ENCODE measurements around the gene CDR2. TPM values are rescaled to one million over a fixed set of nuclear protein-coding genes. Genes with fewer than 3 reads are reported as not detected.

Gene CDR2
- total RNA-seq, 1 donor from 2014 or later: 6.8 TPM

- H3K27me3 ChIP-seq (ENCODE audit: low read depth): no peaks in the 10 kb centered on the region
- no peak overlapping the region for H3K27ac ChIP-seq (replicated peaks)
- intact Hi-C loops (cut with micrococcal nuclease): no loop called here
- TF ChIP-seq CTCF (IDR thresholded peaks at IDR 0.05; ENCODE audit: borderline replicate concordance): no peak
- no peak overlapping the region for H3K4me3 ChIP-seq
- H3K4me1 ChIP-seq: peaks cover 15% of the 10 kb centered on the region
- H3K9me3 ChIP-seq (replicated peaks): no peaks in the 10 kb centered on the region
- peaks cover 93% of the 10 kb centered on the region for H3K36me3 ChIP-seq
- no peak for DNase-seq
Measured at GRCh38 chr16:22327446-22327775, 47.0 kb downstream of the CDR2 start.

DNA sequence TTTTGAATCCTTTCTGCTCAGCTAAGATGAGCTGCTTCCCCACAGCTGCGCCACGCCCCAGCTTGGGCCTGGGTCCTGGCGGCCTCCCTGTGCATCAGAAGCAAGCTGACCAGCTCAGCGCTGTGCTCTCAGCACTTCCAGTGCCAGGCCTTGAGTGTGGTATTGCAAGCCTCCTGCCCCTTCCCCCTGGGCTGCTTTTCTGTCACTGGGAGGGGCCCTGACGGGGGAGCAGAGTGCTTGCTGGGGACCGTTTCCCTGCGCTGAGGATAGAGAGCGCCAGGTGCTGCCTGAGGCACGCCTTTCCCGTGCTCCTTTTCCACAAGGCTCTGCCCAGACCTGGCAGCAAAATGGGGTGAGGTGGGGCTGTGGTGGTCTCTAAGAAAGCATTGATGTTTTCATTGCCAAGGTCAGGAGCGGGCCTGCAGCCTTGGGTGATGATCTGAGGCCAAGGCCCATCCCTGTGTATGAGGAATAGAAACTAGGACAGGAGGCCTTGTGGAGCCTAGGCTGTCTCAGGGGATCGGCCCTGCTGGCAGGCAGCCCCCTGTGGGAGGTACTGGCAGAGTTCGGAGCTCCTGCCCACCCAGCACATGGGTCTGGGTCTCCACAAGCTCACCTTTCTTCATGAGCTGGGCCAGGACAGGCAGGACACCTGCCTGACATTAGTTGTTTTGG, 47.5 kb downstream of the CDR2 start:
- no peaks in the 10 kb centered on the region for H3K9me3 ChIP-seq (replicated peaks)
- intact Hi-C loops (cut with micrococcal nuclease): no loop called here
- no peak overlapping the region for H3K27ac ChIP-seq (replicated peaks)
- no peak overlapping the region for H3K4me3 ChIP-seq
- H3K36me3 ChIP-seq: peaks cover 91% of the 10 kb centered on the region
- DNase-seq: no peak
- H3K4me1 ChIP-seq: peaks cover 15% of the 10 kb centered on the region
- TF ChIP-seq CTCF (IDR thresholded peaks at IDR 0.05; ENCODE audit: borderline replicate concordance): no peak
- no peaks in the 10 kb centered on the region for H3K27me3 ChIP-seq (ENCODE audit: low read depth)

- DNase-seq: no peak
- H3K27ac ChIP-seq (replicated peaks): no peak overlapping the region
- H3K4me1 ChIP-seq: peaks cover 18% of the 10 kb centered on the region
- peaks cover 85% of the 10 kb centered on the region for H3K36me3 ChIP-seq
- no peak overlapping the region for H3K4me3 ChIP-seq
- no peaks in the 10 kb centered on the region for H3K27me3 ChIP-seq (ENCODE audit: low read depth)
- no peaks in the 10 kb centered on the region for H3K9me3 ChIP-seq (replicated peaks)
- intact Hi-C loops (cut with micrococcal nuclease): no loop called here
- no peak for TF ChIP-seq CTCF (IDR thresholded peaks at IDR 0.05; ENCODE audit: borderline replicate concordance)
Measured at GRCh38 chr16:22326369-22326652, 48.1 kb downstream of the CDR2 start.

DNA sequence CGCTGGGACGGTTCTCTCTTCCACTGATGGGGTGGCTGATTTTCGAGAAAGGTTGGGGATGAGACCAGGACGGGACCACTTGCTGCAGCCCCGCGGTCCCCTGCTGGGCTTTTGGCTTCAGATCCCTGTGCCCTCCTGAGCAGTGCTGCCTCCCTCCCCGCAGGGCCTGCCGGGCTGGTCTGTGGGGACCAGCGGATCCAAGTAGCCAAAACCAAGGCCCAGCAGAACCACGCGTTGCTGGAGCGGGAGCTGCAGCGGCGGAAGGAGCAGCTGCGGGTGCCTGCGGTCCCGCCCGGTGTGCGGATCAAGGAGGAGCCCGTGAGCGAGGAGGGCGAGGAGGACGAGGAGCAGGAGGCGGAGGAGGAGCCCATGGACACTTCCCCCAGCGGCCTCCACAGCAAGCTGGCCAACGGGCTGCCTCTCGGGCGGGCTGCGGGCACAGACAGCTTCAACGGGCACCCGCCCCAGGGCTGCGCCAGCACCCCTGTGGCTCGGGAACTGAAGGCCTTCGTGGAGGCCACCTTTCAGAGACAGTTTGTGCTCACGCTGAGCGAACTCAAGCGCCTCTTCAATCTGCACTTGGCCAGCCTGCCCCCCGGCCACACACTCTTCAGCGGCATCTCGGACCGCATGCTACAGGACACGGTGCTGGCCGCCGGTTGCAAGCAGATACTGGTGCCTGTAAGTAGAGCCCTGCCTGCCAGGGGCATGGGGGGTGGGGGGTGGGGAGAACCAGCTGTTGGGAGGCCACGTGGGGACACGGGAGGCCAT, 48.6 kb downstream of the CDR2 start:
- no peak overlapping the region for H3K27ac ChIP-seq (replicated peaks)
- DNase-seq: no peak
- intact Hi-C loops (cut with micrococcal nuclease): no loop called here
- H3K27me3 ChIP-seq (ENCODE audit: low read depth): no peaks in the 10 kb centered on the region
- no peaks in the 10 kb centered on the region for H3K9me3 ChIP-seq (replicated peaks)
- peaks cover 19% of the 10 kb centered on the region for H3K4me1 ChIP-seq
- peaks cover 84% of the 10 kb centered on the region for H3K36me3 ChIP-seq
- no peak for TF ChIP-seq CTCF (IDR thresholded peaks at IDR 0.05; ENCODE audit: borderline replicate concordance)
- no peak overlapping the region for H3K4me3 ChIP-seq

GRCh38 chr16:22324787-22325597, 49.4 kb downstream of the CDR2 start:
- no peak overlapping the region for H3K27ac ChIP-seq (replicated peaks)

More at GRCh38 chr16:22324787-22325597, 49.4 kb downstream of the CDR2 start:
- Histone ChIP-seq H3K36me3 (peaks cover 85% of the 10 kb centered on the region), H3K4me1 (peaks cover 13% of the 10 kb centered on the region), H3K27me3 (ENCODE audit: low read depth) (no peaks in the 10 kb centered on the region), H3K9me3 (replicated peaks) (no peaks in the 10 kb centered on the region), H3K4me3 (no peak overlapping the region)
- intact Hi-C loops (cut with micrococcal nuclease): no loop called here
- TF ChIP-seq CTCF (IDR thresholded peaks at IDR 0.05; ENCODE audit: borderline replicate concordance): no peak
- DNase-seq: no peak
